CD4-positive, alpha-beta T cell treated with Interleukin-17A for 4 hours (primary cell): ENCODE data around the gene CENPX.

Source experiments
- DNase-seq: peaks from one replicate; pipeline ENCODE4 v3.0.0-alpha.2; 2020; ENCODE audit warnings: mixed read lengths

CENPX gene

DNA sequence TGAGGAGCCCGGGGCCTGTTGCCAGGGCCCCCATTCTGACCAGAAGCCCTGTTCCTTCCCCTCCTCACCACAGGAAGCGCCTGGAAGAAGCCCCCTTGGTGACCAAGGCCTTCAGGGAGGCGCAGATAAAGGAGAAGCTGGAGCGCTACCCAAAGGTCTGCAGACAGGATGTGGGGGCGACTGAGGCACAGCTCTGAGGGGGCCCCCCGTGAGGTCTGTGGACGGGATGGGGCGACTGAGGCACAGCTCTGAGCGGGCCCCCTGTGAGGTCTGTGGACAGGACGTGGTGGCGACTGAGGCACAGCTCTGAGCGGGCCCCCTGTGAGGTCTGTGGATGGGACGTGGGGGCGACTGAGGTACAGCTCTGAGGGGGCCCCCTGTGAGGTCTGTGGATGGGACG, 13.3 kb downstream of the CENPX start:
- DNase-seq: no peak

DNA sequence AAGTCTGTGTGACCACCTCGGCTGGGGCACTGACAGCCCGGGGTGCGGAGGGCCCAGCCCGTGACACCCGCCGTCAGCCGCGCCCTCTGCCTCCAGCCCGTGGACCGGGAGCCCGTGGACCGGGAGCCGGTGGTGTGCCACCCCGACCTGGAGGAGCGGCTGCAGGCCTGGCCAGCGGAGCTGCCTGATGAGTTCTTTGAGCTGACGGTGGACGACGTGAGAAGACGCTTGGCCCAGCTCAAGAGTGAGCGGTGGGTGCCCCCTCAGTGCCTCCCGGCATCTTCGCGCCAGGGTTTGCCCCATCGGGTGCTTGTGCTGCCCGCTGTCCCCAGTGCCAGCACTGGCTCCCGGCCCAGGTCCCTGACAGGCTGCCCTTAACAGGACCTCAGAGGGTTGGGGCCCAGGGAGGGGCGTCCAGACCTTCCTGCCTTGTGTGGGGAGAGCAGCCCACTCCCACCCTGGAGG, 13.7 kb downstream of the CENPX start:
- DNase-seq: no peak

GRCh38 chr17:82008258-82008940, 14.3 kb downstream of the CENPX start:
- no peak for DNase-seq

DNA sequence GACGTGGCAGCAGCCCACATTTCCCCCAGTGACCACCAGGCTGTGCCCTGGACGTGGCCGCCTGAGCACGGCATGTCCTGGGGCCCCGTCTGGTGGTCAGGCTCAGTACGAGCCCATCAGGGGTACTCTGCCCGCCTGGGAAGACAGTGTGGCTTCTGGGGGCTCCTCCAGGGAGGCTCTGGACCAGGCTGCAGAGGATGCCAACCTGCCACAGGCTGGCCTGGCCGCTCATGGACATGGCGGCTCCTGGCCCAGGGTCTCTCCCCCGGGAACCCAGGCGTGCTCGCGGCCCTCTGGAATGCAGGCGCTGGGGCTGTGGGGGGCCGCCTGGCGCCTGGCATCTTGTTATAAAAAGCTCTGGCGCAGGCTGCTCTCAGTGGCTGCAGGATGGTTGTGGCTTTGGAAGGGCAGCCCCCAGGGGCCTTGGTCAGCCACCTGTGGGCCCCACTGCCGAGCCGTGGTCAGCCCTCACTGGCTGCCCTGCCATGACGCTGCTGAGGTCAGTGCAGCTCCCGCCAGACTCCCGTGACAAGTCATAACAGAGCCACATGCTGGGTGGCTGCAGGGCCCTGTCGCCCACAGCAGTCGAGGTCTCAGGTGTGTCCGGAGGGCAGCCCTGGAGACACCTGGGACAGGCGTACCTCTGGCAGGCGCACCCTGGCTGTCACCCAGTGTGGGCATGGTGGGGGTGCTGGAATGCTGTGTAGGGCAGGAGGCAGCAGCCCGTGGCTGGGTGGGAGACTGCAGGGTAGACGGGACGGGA, 15.0 kb downstream of the CENPX start:
- no peak for DNase-seq

GRCh38 chr17:82007228-82007494, 15.5 kb downstream of the CENPX start:
- DNase-seq: no peak

GRCh38 chr17:82006468-82007227, 16.0 kb downstream of the CENPX start:
- DNase-seq: no peak

DNA sequence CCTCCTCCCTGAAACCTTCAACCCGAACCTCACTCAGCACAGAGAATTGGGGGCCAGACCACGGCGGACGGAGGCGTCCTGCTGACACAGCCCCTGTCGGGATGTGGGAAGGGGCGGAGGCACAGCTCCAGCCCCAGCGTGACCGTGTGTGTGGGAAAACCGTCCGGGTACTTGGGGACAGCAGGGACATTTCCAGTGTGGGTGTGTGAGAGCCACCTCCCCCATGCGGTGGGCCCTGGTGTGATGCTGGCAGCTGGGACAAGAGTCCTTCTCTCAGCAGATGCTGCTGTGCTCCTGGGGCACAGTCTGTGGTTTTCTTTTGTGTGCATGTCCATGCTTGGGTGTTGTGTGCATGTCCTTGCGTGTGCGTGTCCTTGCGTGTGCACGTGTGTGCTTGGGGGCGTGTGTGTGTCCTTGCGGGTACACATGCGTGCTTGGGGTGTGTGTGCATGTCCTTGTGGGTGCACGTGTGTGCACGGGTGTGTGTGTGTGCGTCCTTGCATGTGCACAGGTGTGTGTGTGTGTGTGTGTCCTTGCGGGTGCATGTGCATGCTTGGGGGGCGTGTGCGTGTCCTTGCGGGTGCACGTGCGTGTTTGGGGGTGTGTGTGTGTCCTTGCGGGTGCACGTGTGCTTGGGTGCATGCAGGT, 16.9 kb downstream of the CENPX start:
- DNase-seq: no peak

DNA sequence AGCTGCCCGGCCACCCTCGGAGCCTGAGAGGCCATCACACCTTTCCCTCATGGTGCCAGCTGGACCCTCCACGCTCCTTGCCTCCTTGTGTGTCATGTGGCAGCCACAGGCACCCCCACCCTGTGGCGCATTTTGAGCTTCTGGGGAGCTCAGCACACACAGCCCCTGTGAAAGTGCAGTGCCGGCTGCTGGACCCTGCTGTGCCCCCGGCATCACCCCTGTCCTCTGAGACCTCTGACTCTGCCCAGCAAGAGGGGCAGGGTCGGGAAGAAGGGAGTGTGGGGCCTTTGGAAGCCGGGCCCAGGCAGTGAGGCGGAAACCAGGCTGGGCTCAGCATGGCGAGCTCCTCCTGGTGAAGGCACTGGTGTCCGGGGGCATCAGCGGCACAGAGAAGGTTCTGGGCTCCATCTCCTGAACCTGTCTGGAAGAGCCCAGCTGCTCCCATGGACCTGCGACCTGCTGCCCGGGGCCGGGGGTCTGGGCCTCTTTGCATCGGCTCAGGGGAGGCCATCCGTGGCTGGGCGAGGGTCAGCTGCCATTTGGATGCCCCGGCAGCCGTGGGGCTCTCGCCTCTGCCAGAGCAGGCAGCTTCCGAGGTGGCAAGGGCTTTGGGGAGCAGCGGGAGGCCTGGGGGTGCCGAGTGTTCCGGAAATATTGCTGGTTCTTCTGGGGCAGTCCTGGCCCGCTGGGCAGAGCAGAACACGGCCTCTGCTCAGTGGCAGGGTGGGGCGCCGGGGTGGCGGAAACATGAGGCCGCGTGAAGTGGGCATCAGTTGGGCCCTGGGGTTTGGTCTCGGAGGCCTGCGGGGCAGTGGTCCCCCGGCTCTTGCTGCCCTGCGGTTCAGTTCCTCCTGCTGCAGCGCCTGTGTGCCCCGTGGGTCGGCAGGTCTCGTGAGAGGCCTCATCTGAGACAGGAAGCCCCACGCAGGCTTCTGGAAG, 17.9 kb downstream of the CENPX start:
- no peak for DNase-seq

DNA sequence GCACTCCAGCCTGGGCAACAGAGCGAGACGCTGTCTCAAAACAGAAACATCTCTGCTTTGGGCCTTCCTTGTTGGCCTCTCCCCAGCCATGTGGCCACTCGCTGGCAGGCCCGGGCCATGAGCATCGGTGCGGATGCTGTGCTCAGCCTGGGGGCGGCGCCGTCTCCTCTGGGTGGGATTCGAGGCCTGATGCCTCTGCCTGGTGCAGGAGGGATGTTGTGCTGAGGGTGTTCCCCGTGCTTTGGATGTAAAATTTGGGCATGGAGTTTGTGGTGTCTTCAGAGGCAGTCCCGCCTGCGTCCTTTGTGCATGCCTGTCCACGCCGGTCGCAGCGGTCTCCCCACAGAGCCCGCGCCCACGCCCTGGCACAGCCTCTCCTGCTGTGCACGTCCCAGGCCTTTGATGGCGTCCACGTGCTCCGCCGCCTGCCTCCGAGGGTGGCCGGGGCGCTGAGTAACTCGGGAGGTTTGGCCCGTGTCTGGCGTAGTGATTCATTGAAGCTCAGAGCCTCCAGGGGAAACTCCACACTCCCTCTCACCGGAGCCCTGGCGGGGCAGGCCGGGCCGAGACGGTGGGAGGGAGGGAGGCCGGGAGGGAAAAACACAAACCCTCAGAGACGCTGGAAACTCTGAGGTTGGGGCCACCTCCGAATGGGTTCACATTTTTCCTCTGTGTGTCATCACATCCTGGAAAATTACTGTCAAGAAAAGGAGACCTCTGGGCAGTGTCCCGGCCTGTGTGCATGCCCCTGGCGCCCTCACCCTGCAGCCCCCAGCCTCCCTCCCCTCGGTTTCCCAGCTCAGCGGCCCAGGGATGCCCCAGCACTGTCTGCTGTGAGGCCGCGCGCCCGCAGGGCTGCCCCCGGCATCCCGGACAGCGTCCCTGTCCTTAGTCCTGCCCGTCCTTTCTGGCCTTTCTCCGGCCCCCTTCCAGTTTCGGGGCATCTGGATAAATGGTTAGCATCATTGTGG, 19.0 kb downstream of the CENPX start:
- no peak for DNase-seq

- no peak for DNase-seq
These were observed 21.1 kb downstream of the CENPX start for GRCh38 chr17:82001571-82002056.

DNA sequence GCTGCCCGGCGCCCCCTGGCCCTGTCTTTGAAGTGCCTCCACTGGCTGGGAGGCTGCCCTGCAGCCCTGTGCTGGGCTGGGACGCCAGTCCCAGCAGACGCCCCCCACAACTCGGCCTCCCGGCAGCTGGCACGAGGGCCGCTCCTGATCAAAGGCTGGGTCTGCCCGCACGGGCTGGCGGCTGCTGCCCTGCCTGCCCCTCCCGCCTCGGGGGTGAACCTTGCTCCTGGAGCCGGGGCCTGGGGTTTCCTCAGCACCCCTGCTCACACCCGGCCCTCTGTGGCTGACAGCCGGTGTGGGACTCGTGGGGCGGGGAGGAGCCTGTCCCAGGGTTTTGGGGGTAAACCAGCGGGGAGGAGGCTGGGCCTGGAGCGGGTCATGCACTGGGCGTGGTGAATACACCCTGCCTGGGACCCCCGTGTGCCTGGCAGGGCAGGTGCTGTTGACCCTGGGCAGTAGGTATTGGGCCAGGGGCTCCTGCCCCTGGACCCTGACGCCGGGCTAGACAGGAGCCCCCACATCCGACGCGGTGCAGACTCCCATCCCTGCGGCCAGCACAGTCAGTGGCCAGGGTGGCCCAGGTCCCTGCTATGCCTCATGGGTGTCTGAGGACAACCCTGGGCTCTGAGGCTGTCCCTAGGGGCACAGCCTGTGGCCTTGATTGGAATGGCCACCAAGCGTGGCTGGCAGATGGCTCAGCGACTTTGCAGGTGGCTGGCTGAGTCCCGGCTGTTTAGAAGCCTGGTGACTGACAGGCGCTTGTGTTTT, 21.7 kb downstream of the CENPX start:
- no peak for DNase-seq

- no peak for DNase-seq
These were observed 22.5 kb downstream of the CENPX start for GRCh38 chr17:81999976-82000802.

DNA sequence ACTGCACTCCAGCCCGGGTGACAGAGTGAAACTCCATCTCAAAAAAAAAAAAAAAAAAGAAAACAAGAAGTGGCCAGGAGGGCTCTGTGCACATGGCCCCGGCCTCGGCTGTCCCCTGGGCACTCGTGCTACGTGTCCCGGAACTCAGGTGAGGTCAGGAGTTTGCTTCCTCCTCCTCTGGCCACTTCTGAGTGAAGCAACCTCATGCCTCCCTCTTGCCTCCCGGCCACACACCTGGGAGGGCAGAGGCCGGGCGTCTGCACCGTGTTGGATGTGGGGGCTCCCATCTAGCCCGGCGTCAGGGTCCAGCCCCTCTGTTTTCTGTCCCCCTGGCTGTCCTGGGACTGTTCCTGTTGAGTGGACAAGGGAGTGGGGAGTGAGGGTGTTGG, 23.1 kb downstream of the CENPX start:
- no peak for DNase-seq

DNA sequence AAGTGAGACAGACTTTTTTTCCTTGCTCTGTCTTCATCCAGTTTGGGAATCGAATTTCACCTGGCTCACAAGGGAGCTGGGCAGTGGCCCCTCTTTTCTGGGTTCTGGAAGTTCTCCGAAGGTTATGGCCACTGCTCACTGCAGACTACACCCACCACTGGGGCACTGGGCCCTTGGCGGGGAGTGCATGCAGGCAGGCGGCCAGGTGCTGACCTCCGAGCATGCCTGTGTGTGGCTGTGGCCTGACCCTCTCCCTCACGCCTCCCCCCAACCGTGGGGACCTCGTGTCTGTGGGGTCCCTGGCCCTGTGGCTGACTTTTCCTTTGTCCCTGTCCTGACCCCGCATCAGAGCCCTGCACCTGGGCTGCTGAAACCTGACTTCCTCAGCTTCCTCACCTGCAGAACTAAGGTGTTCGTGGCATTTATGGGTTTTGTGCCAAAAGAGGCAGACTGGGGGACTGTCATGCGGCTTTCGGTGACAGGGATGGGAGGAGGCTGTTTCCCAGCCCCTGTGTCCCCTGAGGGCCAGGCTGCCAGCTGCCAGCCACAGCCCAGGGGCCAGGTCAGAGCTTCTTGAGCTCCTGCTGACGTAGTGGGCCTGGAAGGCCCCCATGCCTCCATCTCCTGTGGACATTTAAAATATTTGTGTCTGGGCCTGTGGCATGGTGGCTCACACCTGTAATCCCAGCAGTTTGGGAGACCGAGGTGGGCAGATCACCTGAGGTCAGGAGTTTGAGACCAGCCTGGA, 23.8 kb downstream of the CENPX start:
- no peak for DNase-seq

DNA sequence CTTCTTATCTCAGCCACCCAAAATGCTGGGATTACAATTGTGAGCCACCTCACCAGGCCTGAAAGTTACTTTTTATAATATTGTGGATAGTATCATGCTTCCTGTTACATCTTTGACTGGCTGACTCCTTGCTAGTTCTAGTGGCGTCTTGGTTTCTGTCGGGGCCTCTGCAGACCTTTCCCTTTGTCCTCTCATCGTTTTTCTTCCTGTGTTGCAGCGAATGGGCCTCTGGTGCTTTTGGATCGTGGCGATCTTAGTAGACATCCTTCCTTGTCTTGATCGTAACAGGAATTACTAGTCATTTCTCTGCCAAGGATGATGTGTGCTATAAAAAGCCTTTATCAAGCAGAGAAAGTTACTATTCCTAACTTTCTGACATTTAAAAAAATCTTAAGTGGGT, 24.5 kb downstream of the CENPX start:
- no peak for DNase-seq

GRCh38 chr17:81996757-81997441, 25.8 kb downstream of the CENPX start:
- no peak for DNase-seq

DNA sequence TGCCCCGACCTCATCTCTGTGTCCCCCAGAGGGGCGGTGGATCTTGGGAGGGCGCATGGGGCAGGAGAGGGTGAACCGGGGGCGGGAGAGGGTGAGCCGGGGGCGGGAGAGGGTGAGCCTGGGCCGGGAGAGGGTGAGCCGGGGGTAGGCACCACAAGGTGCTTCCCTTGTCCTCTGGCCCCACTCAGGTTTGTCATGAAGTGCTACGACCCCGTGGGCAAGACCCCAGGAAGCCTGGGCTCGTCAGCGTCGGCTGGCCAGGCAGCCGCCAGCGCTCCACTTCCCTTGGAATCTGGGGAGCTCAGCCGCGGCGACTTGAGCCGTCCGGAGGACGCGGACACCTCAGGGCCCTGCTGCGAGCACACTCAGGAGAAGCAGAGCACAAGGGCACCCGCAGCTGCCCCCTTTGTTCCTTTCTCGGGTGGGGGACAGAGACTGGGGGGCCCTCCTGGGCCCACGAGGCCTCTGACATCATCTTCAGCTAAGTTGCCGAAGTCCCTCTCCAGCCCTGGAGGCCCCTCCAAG, 26.4 kb downstream of the CENPX start:
- no peak for DNase-seq
